T-helper 22 cell (primary cell): ENCODE results near the gene CAMK2A.

Source experiments
- DNase-seq: peaks from one replicate; pipeline ENCODE4 v3.0.0-alpha.2; 2020; ENCODE audit warnings: low read depth

Gene CAMK2A

DNA sequence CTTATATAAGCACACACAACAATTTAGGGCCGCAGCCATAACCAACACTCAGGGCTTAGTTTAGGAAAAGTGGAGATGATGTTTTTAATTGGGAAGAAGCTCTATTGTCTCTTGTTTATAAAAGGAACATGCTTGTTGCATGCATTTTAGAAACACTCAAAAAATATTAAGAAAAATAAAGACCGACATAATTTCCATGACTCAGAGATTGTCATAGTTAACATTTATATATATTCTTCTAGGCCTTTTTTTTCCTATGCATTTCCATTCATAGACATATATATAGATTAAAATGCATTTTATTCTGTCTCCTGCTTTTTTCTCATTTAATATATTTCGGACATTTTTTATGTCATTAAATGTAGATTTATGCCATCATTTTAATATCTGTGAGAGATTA, 26.7 kb upstream of the CAMK2A start:
- no peak for DNase-seq

DNA sequence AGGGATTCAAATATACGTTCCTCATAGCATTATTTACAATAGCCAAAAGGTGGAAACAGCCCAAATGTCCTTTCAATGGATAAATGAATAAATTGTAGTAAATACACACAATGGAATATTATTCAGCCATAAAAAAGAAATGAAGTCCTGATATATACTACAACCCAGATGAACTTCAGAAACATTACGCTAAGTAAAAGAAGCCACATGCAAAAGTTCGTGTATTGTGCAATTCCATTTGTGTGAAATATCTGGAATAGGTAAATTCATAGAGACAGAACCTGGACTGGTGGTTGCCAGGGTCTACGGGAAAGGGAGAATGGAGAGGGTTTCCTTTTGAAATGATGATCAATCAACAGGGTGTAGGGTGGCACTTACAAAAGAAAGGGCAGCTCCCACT, 25.7 kb upstream of the CAMK2A start:
- no peak for DNase-seq

DNA sequence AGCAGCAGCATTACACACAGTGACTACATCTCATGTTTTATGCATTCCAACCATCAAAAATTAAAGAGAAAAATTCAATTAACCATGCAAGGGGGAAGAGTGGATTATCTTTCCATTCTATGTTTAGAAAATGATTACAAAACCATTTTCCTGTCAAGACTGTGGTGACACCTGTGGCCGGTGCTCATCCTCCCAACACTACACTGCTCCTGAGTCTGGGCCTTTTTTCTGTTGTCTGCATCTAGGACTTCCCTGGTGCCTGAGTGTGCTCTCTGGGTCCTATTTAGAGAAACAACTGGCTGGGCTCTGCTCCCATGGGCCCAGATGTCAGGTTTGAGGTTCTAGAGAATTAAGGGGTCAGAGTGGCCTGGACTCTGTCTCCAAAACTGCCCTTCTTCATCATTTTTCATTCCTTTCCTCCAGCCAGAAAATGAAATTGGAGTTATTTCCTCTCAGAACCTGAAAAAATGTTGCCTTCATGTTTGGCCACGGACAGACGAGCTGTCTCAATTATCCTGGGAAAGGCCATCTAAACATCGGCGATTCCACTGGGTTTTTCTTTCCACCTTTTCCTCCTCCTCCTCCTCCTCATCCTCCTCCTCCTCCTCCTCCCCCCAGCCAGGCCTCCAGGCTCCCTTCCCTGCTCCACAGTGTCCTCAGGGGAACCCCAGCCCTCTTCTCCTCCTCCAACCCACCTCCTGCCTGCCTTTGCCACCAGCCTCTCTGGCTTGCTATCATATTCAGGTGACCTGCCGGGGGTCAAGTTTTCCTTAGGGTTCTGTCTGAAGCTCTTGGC, 24.5 kb upstream of the CAMK2A start:
- DNase-seq = no peak

DNA sequence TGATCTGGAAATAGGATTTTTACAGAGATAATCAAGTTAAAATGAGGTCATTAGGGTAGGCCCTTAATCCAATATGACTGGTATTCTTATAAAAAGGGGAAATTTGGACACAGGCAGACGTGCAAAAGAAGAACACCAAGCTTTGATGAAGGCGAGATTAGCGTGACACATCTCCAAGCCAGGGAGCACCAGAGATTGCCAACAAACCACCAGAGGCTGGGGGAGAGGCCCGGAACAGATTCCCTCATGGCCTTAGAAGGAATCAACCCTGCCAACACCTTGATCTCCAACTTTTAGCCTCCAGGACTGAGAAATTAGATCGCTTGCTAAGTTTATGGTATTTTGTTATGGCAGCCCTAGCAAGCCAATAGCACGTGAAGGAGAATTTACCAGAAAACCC, 23.9 kb upstream of the CAMK2A start:
- no peak for DNase-seq

DNA sequence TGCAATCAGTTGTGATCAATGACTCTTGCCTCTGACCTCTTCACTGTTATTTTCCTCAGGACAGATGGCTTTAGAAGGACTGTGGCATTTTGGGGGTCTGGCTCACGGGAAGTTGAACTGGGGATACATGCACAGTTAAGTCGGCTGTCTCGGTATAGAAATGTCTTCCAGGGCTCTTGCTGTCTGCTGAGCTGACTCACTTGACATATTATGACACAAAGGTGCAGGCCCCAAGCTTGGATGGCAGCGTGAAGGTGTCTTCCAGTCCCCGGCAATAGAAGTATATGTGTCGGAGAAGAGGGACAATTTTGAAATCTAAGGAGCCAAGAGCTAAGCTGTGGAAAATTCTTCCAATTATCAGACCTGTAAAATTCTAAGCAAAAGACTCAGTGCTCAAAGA, 22.9 kb upstream of the CAMK2A start:
- no peak for DNase-seq

DNA sequence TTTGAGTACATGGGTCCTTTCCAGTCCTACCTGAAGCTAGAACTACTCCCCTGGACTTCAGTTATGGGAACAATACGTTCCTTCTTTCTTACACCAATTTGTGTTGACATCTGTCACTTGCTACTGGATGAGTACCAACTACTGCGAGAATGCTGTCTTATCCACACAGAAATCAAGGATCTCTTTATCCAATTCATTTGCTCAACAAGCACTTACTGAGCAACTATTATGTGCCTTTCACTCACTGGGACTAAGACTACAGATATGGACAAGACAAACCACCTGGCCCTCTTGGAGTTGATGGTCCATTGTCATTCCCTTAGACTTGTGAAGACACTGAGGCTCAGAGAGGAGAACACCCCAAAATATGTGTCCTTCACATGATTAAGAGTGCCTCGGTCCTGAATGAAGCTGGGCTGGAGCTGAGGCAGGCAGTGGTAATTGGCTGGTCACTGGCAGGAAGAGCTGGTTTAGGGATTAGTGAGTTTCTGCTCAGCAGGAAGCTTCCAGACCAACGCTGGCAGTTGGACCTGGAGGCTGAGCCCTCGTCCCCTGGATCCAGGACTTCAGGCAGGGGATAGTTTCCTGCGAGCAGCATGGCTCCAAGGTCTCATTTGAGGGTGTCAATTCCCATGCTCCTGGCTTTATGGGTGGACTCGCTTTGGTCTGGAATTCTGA, 21.6 kb upstream of the CAMK2A start:
- DNase-seq = no peak

DNA sequence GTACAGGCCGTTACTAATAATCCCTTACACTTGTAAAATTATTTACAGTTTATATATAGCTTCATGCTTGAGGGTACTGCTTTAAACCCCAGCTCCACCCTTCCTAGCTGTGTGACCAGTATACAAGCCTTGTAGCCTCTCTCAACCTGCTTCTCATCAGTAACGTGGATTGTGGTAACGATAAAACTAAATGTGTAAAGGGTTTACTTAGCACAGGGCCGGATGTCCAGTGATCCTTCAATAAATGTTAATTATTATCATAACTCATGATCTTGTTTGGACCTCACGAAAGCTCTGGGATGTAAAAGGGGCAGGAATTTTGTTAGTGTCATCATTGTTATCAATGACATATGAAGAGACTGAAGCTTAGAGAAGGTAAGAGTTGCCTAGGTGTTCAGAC, 20.7 kb upstream of the CAMK2A start:
- DNase-seq = no peak

DNA sequence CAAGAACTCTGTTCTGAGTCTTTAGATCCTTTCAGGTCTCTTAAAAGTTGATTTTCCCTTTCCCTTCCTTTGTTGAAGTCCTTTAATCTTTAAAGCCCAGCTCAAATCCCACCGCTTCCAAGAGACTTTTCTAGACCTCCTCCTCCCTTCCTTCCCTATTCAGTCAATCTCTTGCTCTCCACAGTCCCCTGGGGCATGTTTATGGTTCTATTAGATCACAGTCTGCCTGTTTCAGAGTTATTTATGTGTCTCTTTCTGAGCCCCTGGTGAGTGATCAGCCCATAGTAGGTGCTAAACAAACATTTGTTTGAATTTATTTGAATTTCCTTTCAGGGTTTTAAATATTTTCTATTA, 20.3 kb upstream of the CAMK2A start:
- no peak for DNase-seq

DNA sequence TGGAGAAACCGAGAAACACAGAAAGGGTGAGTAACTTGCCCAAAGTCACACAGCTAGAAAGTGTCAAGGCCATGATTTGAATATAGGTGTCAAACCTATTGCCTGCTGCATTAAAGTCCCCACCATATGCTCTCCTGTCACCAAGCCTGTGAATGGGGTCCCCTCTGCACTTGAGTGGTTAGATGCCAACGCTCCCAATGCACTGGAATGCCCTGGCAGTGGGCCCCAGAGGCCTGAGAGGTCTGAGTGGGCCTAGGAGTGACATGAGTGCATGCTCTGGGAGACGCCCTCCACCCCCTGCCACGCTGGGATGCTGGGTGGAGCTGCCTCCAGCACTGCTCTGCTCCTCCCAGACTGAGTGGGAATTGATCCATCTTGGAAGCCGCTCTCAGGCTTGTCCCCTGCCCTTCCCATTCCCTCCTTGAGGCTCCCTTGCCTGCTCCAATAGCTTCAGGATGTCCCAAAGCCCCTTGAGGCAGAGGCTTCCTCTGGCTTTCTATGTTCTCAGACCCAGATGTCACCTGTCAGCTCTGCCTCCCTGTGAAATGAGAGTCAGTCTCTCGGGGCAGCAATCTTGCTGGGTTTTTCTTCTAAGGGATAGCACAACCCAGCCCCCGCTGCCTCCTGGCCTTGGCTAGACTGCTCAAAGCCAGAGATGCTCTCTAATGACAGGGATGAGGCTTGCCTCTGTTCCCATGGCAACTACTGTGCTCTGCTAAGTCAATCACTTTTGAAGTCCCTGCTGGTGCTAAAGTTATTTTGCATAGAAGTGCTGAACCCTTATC, 19.7 kb upstream of the CAMK2A start:
- no peak for DNase-seq

DNA sequence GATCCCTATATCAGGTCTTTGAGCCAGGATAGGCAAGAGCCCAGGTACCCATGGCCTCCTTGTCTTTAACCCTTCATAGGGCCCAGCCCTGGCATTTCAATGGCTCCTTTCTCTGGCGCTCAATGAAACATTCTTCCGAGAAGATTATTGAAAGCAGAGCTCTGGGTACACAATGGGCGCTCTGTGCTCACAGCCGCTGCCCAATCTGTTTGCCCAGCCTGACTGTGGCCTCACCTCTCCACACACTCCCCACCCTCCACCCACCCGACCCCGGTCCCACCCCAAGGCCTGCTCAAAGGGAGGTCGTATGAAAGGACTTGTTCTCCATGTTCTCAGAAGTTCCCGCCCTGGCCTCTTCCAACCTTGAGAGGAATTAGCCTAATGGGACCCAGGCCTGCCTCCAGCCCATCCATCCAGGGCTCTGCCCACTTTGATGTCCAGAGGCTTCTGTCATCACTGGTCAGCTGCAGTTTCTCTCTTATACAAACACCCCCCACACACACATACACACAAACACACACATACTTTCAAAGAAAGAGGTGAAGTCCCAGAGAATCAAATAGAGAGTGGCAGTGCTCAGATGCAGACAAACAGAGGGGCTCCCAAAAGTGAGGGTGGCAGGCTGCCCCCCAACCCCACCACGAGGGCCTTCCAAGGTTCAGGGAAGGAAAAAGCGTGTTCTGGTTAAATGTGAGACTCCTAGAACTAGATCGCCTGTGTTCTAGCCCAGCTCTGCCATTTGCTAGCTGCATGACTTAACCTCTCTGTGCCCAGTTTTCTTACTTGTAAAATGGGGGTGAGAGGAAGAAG, 18.2 kb upstream of the CAMK2A start:
- DNase-seq = no peak

DNA sequence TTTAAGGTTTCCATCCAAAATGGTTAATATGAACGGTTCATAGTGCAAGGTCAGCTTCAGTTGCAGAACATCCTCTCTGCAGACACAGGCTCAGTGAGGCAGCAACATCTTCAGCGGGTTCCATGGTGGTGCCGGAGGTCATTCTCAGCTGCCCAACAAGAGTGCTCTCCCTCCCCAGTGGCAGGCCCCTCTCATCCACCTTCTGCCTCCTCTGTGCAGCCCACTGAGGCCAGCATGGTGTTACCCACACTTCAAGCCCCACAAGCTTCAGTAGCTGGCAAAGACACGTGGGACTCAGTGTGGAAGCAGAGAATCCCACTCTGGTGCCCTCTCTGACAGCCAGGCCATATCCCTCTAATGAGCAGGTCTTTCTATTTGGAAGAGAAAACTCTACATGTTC, 17.2 kb upstream of the CAMK2A start:
- DNase-seq = no peak

DNA sequence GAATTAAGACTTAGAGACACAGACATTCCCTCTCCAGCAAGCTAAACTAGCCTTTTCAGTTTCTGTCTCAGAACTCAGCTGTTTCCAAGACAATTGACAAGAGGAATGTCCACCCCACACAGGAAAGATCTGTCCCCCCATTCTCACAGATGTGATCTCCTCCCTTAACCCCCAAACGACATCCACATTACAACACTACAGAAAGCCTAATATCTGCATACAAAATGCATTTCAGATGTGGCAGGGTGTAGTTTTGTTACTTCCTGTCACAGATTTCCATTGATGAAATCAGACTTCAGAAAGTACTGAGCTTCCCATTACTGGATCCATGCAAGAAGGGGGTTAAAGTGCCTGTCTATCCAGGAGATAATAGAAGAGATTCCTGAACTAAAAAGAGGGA, 16.0 kb upstream of the CAMK2A start:
- no peak for DNase-seq

DNA sequence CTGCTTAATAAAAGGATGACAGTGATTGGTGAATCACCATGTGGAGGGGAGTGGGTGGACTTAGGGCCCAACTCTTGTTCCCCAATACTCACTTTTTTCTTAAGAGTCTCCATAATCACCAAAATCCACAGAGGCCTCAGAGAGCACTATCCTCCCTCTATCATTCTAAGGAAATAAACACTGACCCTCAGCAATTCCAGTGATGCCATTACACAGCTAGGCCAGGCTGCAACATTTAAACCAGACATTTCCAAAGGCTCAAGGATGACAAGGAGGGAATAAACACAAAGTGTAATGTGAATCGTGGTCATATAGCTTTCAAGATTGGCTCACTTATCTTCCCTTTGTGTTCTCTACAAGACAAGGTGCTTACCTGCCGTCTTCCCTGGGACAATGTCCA, 15.5 kb upstream of the CAMK2A start:
- DNase-seq = no peak

DNA sequence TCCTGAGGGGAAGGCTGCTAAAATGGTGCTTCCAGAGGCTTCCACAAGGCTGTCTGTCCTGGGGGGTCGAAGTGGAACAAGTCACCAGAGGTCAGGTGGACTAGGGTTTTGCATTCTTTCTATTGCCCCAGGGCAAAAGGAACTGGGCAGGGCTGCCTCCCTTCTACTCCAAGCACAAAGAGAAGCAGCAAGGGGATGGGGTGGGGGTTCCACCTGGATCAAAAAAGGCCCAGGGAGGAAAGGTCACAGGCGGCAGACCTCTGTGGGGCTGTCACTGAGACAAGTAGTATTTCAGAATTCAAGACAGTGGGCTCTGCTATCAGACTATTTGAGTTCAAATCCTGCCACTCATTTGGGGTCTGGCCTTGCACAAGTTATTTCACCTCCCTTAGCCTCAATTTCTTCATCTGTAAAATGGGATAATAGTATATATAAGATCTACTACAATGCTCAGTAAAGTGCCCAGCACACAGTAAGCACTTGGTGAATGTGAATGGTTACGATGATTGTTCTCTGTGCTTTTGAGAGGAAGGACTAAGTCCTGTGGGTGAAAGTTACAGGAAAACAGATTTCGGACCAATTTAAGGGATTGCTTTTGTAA, 15.0 kb upstream of the CAMK2A start:
- DNase-seq = no peak

DNA sequence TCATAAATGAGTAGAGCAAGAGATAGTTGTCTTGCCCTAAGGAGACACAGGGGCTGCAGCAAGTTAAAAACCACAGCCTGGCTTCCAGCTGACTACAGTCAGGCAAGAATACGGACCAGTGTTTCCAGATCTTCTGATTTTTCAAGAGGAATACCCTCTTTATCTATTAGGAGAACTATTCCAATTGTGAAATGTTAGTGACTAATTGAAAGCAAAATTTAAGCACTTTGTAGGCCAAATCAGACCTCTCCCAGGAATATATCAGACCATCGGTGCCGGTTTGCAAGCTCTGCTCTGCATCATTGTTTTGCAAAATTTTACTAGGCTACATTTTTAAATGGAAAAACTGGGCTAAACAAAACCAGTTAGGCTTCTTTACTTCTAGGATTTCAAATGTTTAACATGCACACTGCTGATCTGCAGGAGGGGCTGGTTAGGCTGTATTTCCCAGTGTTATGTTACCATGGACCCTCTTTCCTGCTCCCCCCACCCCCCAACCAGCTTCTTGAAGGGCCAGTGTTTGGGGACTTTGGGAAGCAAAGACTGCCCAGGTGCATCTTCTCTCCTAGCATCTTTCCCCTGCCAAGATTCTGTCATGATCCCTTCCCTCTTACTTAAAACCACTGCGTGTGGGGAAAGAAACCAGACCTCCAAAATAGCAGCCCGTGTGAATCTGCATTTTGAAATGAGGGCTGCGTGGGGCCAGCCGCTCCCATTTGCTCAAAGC, 14.2 kb upstream of the CAMK2A start:
- no peak for DNase-seq

DNA sequence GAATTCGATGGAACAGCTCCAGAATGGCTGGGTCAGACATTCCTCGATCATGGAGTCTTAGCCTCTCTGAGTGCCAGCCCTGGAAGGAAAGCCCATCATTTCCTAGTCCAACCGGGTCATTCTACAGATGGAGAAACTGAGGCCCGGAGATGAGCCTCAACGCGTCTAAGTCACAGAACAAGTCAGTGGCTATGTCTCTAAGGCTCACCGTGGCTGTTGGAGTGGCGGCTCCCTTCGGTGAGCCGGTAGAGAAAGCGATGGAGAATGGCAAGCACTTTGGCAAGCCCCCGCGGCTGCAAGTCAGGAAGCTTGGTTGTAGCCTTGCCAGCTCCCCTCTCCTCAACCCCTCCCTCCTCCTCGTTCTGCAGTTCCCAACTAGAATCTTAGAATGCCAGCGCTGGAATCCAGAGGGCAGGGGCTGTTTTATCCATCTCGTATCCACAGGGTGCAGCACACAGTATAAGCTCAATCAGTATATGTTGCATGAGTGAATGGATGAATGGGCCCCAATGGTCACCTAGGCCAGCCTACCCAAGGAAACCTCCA, 13.6 kb upstream of the CAMK2A start:
- no peak for DNase-seq

DNA sequence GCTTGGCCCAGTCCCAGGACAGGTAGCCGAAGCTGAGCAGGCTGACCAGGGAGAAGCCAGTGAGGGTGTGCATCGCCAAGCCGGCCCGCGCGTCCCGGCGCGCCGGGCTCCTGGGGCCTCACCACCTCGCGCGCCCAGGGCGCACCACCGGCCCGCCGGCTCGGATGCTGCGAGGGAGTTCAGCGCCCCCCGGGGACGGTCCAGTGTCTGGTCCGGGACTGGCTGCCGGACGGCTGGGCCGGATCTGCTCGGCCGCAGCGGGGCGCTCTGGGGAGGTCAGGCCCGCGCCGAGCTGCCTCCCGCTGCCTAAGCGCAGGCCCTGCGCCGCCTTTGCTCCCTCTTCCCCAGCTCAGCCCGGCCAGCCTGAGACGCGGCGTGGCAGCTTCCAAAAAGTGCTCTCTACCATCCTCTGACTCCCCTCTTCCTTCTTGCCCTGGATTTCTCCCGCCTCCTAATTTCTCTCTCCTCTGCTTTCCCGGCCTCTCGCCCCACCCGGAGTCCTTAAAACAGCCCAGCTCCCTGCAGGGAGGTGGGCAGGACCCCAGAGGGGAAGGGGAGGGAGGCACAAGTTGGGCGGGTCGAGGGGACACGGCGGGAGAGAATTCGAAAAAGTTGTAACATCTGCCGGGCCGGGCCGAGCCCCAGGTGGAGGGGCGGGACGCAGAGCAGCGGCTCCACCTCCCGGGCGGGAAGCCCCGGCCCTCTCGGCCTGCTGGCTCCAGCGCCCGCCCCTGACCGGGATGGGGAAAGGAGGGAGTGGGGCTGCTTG, 12.9 kb upstream of the CAMK2A start, which contains the start of gene ARSI:
Gene ARSI (minus strand): TSS at position 605 of the 769 bp plus-strand sequence. CDS start 532 bp downstream, at position 73.
- no peak for DNase-seq

DNA sequence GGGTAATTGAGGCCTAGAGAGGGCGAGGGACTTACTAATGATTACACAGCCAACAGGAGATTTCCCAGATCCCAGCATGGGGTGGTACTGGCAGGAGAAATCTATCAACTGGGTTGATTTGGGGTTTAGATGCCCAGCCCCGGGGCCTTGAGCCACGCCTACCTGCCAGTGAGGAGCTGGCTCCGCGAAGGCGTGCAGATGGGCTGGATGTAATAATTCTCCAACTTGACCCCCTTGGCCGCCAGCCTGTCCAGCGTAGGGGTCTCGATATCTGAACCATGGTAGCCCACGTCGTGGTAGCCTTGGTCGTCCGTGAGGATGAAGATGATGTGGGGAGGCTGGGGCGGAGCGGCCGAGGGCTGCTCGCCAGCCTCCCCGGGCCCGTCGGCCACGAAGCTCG, 12.3 kb upstream of the CAMK2A start:
- DNase-seq = no peak

DNA sequence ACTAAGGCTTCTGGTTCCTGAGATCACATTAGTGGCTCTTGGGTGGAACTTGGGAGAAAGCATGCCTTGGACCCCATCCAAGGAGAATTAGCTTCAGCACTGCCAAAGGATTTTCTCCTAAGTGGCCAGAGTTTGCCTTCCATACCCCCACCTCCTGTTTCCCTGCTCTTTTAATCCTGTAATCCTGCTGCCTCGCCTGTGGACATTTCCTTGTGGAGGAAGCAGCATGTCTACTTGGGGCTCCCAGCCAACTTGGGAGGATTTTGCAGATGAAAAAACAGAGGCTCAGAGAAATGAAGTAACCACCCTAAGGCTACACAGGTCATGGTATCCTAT, 11.6 kb upstream of the CAMK2A start:
- no peak for DNase-seq

DNA sequence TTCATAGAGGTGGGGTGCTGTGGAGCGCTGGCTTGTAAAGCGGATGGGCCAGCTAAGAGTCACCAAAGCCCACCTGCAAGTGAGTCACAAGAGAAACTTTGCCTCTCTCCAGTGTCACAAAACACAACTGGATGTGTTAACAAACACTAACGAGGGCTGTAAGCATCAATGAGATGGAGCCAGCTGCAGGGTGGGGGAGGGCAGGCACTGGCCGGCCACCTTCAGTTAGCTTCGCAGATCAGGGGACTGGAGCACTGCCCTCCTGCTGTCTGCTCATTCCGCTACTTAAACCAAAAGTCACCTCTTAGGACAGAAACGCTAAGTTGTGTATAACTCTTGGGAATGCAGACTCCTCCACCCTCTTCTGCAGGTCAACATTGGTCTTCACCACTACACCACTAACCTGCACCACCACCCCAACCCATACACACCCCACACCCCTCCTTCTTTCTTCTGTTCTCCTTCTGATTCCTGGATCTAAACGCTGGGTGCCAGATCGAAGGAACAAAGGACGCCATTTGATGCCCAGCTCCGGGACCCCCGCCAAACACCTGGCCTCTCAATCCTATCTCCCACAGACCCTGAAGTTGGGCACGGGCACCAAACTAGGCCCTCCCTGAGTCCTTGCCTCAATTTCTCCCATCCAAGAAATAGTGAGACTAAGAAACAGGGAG, 11.1 kb upstream of the CAMK2A start:
- no peak for DNase-seq
